Lower leg skin (tissue), 4 donors: ENCODE data around the gene MELTF. TPM values are rescaled to one million over a fixed set of nuclear protein-coding genes. Genes with fewer than 3 reads are reported as not detected.
A peak's percentile ranks its signal among the peaks of the same experiment; 100 is the strongest.

ENCODE experiments used
- DNase-seq, 2 donors: peaks; one replicate each; pipeline ENCODE4 v3.0.0-alpha.2; 2019; ENCODE audit warnings: low spot score in 2 of 2
- H3K4me3 ChIP-seq: fragments of 200-600 bp; sonication (generic); 2 replicates; pipeline ENCODE4 v1.5.1; 2017; ENCODE audit warnings: mild to moderate bottlenecking, low read depth; ENCODE audit not compliant: poor library complexity, severe bottlenecking
- CTCF ChIP-seq, 3 donors: fragments of 450-650 bp; IDR thresholded peaks; one replicate each; pipeline ENCODE4 v1.5.1; 2016; ENCODE audit warnings: antibody characterized with exemption in 3 of 3, mild to moderate bottlenecking in 3 of 3, moderate library complexity in 2 of 3
- POLR2A ChIP-seq, 2 donors: fragments of 450-650 bp; IDR thresholded peaks; one replicate each; pipeline ENCODE4 v1.6.1; 2016 to 2017; ENCODE audit warnings: antibody characterized with exemption in 2 of 2, mild to moderate bottlenecking in 1 of 2, moderate library complexity in 1 of 2
- WGBS, 2 donors: methylation state at CpG; one replicate each; pipeline ENCODE4 v1.1.5; 2018; 5-methylcytosine and 5-hydroxymethylcytosine counted together
- intact Hi-C: fragments of 100-400 bp; cut with DNase I; formaldehyde crosslinking; loops from one replicate; pipeline ENCODE4 v1.15.0; 2023; ENCODE audit warnings: low total_unique reads
- total RNA-seq, 4 donors: library from RNA; depleted of rRNA; stranded (reverse); fragments of >200 nt; gene quantifications; one replicate each; pipeline ENCODE4 v1.1.0, GENCODE V29; 2016

Gene MELTF
- total RNA-seq, 4 donors from 2014 or later: 6.4 to 57.2 (median 35.7) TPM

- DNase-seq: no peak
- no peak overlapping the region for H3K4me3 ChIP-seq
- peak in 1 of 3 donors; percentile 43 for TF ChIP-seq CTCF (IDR thresholded peaks at IDR 0.05)
- no peak for TF ChIP-seq POLR2A (IDR thresholded peaks at IDR 0.05)
- WGBS, 2 donors: 94 to 96% methylated on average over 19 of the region's 19 CpGs
- intact Hi-C loops: no loop called here
Observed at GRCh38 chr3:196995027-196995426, 34.6 kb downstream of the MELTF start.

GRCh38 chr3:196994056-196994455 is 35.6 kb downstream of the MELTF start:
- TF ChIP-seq CTCF (IDR thresholded peaks at IDR 0.05) (no peak), POLR2A (IDR thresholded peaks at IDR 0.05) (no peak)
- intact Hi-C loops: no loop called here
- H3K4me3 ChIP-seq: no peak overlapping the region
- WGBS, 2 donors: 80 to 87% methylated on average over 16 of the region's 16 CpGs
- DNase-seq: no peak

- intact Hi-C loops: no loop called here
- 88 to 91% methylated on average over 17 of the region's 17 CpGs for WGBS, 2 donors
- no peak for DNase-seq
- no peak overlapping the region for H3K4me3 ChIP-seq
- no peak for TF ChIP-seq POLR2A (IDR thresholded peaks at IDR 0.05)
- no peak for TF ChIP-seq CTCF (IDR thresholded peaks at IDR 0.05)
Observed at GRCh38 chr3:196992461-196993065, 37.1 kb downstream of the MELTF start.

- no peak for DNase-seq
- 83% methylated on average over 25 to 28 of the region's 28 CpGs for WGBS, 2 donors
- intact Hi-C loops: no loop called here
- no peak for TF ChIP-seq POLR2A (IDR thresholded peaks at IDR 0.05)
- TF ChIP-seq CTCF (IDR thresholded peaks at IDR 0.05): no peak
- no peak overlapping the region for H3K4me3 ChIP-seq
Observed at GRCh38 chr3:196991581-196992460, 37.8 kb downstream of the MELTF start.

- 91 to 97% methylated on average over 10 of the region's 10 CpGs for WGBS, 2 donors
- TF ChIP-seq CTCF (IDR thresholded peaks at IDR 0.05) (no peak), POLR2A (IDR thresholded peaks at IDR 0.05) (no peak)
- DNase-seq: no peak
- intact Hi-C loops: no loop called here
- H3K4me3 ChIP-seq: no peak overlapping the region
Observed at GRCh38 chr3:196990601-196991007, 39.0 kb downstream of the MELTF start.
